Stimulated activated CD4-positive, alpha-beta T cell treated with anti-CD3 and anti-CD28 coated beads, Interleukin-4, amount 100 ng/mL, for 4 hours (primary cell): ENCODE data around the gene DOCK1.

Experiments used
- DNase-seq, 2 experiments: peaks; one replicate each; pipeline ENCODE4 v3.0.0-alpha.2; 2020

Gene DOCK1

GRCh38 chr10:127374901-127375300 is 469.7 kb downstream of the DOCK1 start:
- no peak for DNase-seq

DNA sequence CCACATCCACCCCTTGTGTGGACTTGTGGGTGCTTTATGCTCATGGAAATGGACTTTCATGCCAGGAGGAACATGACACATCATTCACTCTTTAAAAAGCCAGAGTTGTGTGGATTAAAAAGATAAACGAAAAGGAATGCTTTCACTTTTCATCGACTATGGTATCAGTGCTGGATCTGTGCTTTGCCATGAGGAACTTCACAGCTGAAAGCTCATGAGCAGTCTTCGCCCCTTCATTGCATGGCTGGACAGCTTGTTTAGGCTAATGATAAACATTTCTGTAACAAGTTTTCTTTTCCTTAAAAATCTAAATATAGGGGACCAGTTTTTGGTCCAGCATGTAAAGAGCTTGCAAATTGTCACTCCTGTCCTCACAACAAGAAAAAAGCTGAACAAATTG is 470.2 kb downstream of the DOCK1 start:
- no peak for DNase-seq

- no peak for DNase-seq
Measured at GRCh38 chr10:127376071-127376470, 470.8 kb downstream of the DOCK1 start.

DNA sequence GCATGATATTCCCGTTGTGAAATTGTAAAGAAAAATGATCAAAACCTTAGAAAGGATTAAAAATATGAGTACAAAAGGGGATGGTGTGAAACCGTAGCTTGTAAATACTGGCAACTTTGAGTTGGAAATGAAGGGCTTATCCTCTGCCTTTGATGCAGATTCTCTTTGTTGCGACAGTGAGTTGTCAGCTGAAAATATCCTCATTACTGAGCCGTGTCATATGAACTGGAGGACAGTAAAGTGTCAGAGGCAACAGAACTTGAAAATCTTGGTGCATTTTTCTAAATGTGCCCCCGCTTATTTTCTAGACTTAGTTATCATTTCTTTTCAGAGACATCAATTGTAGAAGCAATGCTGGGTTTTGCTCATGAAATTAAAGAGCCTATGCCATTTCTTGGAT is 473.4 kb downstream of the DOCK1 start:
- DNase-seq, result no peak

GRCh38 chr10:127384532-127384931 is 479.3 kb downstream of the DOCK1 start:
- DNase-seq, result no peak

- DNase-seq, result no peak
Measured at GRCh38 chr10:127385066-127385465, 479.8 kb downstream of the DOCK1 start.

GRCh38 chr10:127386606-127387327 is 481.5 kb downstream of the DOCK1 start:
- no peak for DNase-seq

DNA sequence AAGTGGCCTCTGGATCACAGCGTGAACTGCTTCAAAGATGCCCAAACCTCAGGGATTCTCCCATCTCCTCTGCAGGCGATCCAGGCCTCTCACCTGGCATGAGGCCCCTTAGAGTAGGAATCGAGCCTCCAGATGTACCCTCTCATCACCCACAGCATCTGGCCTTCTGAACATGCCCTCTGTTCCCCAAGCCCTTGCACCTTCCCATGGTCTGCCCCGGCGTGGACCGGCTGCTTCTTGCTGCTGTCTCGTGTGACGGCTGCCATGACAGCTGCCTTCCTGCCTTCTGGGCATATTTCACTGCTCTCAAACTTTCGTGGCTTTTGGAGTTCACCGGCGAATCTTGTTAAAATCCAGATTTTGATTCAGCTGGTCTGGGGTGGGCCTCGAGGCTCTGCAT is 486.6 kb downstream of the DOCK1 start:
- no peak for DNase-seq

DNA sequence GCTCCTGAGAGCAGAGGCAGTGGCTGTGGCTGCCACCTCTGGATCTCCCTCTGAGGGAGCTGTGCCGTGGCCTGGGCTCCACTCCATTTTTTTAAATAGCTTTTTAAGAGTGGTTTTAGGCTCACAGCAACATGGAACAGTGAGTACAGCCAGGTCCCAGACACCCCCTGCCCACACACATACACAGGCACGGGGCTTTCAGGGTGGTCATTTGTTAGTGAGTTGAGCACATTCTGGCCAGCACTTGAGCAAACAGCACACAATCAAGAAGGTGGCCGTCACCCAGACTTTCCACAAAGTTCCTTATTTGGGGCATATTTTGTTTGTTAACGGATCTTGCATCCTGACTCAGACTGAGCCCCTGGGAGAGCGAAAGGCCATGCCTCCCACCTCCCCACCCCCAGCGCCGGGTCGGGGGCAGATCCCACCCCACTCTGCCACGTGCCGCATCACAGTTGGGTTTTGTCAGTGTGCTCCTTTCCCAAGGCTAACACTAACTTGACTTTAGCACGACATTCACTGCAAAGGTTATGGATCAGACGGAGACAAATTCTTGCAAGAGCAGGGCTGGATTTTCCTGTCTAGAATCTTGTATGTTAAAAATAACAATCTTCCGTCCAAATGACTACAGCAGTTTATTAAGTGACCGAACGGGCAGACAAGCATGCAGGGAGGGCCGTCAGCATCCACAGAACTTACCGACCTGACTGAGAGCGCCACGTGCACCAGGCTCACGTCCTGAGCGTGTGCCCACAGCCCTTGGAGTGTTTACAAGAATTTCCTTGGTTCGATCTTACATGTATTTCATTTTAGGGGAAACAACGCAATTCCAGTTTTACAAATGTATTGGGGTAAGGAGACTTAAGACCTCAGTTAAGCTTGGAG is 487.4 kb downstream of the DOCK1 start:
- no peak for DNase-seq

DNA sequence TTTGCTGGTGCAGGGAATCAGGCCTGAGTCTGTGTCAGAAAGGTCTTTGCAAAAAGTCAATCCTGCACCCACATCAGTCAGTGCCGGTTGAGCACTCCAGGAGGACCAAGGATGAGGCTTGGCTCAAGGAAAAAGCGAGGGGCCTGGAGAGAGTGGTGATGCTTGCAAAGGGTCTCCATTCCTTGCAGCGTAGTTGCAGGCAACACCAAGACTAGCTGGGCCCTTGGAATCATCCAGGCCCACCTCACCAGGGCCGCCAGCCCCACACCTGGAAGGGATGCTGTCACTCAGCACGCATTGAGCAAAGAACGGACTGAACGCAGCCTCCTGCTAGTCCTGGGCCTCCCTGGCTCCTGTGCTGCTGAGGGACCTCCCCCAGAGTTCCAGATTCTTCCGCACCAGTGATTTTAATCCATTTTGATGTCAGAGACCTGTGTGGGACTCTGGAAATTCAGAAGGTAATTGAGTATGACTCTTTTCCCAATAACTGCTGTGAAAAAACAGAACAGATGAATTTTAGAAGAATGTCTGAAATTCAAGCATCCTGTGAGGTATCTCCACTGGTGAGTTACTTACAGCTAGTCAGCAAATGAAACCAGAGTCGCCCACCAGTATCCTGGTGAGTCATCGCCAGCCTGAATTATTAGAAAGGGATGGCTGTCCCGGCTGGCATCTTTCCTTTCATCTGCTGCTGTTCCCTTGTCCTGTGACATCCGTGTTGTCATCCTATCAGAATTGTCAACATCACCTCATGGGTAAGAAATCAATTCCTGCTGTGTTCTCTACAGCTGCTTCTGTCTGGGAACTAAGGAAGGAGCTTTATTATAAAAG is 493.1 kb downstream of the DOCK1 start:
- DNase-seq, result no peak

GRCh38 chr10:127398971-127399365 is 493.7 kb downstream of the DOCK1 start:
- no peak for DNase-seq

DNA sequence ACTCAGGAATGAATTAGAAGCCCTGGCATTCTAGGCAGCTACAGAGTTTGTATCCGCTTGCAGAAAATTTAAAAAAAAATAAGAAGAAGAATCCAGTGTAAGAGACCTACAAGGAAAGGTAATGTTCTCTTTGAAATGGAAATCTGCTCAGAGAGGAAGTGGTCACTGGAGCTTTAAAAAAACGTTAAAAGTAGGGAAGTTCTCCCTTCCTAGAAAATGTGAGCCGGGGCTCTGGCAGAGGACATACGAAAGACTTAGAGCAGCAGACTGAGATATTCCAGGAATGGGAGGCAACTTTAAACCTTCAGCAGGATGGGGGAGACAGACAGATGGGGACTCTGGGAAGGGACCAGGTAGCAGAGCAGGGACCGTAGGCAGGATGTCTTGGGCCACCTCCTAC is 494.4 kb downstream of the DOCK1 start:
- no peak for DNase-seq

DNA sequence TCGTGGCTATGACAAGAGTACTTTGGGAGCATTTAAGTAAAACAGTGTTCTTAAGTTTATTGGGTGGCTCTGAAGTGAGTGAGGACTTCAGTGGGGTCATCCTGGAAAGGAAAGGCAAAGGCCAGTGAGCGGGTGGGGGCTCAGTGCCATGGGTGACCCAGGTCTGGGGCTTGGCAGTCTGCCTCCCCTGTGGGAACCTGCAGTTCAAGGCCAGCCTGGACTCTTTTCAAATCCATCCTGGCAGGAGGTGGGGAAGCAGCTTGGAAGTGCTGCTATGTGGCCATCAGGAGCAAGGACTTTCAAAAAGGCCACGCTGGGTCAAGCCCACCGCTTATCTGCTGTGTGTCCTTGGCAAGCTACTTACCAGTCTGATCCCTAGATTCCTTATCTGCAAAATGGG is 495.0 kb downstream of the DOCK1 start:
- DNase-seq, result no peak

GRCh38 chr10:127402596-127403409 is 497.6 kb downstream of the DOCK1 start:
- no peak for DNase-seq

GRCh38 chr10:127405221-127405620 is 500.0 kb downstream of the DOCK1 start:
- DNase-seq, result no peak

DNA sequence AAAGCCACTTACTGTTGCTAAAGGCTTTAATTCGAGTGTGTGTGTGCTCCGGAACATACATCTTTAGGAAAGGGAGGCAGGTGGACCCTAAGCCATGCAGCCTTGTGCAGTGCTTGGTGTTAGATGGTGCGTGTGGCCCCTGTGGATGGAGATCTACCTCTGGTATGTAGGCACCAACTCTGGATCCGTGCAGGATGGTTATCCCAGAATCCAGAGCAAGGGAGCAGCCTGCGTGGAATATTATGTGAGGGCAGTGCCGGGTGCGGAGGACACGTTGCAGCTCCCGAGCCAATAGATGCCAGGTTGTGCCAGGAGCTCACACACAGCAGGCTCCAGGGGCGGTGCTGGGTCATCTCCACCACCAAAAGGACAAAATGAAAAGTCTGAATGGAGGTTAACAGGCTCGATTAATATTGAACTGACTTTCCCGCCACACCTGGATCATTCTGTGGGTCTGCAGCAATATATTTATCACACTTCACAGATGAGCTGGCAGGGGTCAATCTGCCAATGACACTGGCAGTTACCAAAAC is 500.9 kb downstream of the DOCK1 start:
- DNase-seq, result no peak

GRCh38 chr10:127407551-127407950 is 502.3 kb downstream of the DOCK1 start:
- DNase-seq, result no peak

GRCh38 chr10:127408112-127408710 is 503.0 kb downstream of the DOCK1 start:
- no peak for DNase-seq

DNA sequence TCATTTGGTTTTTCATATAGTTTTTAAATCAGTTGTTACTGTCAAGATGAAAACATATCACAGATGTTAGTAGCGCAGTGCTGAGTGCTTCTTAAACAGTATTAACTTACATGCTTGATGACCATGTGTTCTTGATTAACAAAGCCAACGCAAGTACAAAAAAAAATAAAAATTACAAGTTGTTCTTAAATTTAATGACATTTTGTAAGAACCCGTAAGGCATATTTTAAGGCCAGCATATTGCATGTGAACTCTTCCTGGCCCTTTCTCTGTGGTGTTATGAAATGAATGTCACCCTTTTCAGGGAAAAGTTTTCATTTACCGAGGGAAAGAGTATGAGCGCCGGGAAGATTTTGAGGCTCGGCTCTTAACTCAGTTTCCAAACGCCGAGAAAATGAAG is 503.5 kb downstream of the DOCK1 start:
- no peak for DNase-seq

- DNase-seq, result no peak
Measured at GRCh38 chr10:127410030-127410429, 504.8 kb downstream of the DOCK1 start.

DNA sequence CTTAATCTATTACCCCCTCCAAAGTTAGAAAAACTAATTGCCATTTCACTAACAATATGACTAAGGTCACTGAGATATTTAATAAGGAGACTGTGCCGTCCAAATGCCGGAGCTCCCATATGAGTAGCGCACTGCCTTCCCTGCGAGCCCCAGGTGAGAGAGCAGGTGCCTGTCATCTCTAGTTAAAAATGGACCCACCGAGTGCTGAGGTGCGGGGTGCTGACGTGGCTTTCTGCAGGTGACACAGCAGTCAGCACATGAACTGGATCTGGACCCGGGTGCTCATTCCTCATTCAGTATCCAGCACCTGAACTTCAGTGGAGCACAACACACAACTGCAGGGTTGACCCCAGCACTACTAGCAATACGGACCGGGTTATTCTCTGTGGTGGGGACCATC is 505.8 kb downstream of the DOCK1 start:
- no peak for DNase-seq

DNA sequence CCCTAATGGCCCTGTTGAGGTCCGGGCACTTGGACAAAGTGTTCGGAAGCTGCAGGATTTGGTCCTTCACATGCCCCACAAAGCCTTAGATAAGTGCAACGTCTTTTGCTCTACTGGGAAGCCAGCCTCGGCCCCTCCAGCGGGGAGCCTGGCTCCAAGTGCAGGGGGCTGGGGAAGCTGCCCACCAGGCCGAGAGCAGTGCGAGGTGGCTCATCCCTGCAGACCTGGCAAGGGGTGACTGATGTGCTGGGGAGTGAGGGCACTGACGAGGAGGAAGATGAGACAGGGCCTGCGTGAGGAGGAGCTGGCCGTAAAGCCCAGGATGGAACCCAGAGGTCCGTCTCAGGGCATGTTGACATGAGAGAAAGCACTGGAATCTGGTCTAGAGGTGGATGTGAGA is 508.1 kb downstream of the DOCK1 start:
- DNase-seq, result no peak
